HG03175 (cell line): ENCODE results near the gene ANXA6.
A peak's percentile ranks its signal among the peaks of the same experiment; 100 is the strongest.

ENCODE experiments used
- ATAC-seq: cut with Tn5 transposase; IDR thresholded peaks from one replicate; pipeline ENCODE4 v1.9.1; 2021; ENCODE audit warnings: mild to moderate bottlenecking, moderate library complexity; ENCODE audit not compliant: unreplicated experiment

ANXA6 gene

GRCh38 chr5:151106509-151106908 is 51.1 kb downstream of the ANXA6 start:
- ATAC-seq = no peak

GRCh38 chr5:151106043-151106442 is 51.5 kb downstream of the ANXA6 start:
- no peak for ATAC-seq

DNA sequence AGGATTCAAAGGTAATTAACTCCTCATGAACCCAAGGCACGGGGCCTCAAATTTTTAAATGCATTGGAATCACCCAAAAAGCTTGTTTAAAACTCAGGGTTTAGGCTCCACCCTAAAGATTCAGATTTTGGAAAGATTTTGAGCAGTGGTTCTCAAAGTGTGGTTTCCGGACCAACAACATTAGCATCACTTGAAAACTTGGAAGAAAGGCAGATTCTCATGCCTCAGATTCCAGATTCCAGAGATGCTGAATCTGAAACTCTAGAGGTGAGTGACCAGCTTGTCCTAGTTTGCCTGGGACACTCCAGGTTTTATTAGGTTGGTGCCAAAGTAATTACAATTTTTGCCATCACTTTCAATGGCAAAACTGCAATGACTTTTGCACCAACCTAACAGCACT is 52.0 kb downstream of the ANXA6 start:
- no peak for ATAC-seq

DNA sequence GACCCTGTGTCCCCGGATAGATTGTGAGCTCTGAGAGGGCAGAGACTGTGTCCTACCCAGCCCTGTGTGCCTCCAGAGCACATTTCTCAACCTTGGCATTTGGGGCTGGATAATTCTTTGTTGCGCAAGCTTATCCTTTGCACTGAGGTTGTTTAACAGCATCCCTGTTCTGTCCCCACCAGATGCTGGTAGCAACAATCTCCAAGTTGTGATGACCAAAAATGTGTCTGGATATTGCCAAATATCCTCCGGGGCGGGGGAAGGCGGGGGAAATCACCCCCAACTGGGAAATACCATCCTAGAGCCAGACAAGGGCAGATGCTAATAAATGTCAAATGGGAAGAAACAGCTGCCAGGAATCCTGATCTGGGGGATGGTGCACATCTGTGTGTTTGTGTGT is 52.8 kb downstream of the ANXA6 start:
- ATAC-seq = no peak

DNA sequence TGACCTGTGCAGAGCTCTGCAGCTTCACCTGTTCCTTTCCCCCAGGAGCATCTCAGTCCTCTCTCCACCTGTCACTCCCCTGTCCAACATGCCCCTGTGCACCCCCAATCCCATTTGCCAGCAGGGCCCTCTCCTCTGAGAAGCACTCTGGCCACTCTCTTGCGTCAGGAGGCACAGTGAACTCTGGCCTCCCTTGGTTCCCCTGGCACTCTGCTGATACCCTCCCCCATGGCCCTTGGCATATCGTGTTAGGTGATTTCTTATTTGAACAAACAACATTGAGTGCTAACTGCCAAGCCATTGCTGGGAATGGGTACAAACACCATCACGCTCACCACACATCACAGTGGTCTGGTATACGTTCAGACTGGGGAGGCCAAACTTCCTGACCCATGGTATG is 55.8 kb downstream of the ANXA6 start:
- no peak for ATAC-seq

DNA sequence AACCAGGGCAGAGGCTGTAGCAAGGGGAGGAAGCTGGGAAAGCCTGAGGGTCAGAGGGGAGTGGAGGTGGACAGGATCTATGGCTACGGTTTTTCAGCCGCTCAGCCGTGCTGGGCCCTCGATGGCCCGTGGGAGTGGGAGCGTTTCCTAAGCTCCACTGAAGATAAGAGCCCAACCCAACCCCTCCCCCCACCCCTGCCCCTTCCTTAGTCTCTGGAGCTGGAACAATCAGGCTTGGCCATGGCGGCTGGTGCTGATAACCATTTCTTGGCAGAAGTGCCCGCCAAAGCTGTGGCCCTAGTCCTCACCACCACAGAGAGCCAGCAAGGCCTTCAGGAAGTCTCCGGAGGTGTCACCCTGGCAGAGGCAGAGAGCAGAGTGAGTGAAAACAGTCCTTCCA is 56.4 kb downstream of the ANXA6 start:
- no peak for ATAC-seq

GRCh38 chr5:151100681-151101080 is 56.9 kb downstream of the ANXA6 start:
- no peak for ATAC-seq

DNA sequence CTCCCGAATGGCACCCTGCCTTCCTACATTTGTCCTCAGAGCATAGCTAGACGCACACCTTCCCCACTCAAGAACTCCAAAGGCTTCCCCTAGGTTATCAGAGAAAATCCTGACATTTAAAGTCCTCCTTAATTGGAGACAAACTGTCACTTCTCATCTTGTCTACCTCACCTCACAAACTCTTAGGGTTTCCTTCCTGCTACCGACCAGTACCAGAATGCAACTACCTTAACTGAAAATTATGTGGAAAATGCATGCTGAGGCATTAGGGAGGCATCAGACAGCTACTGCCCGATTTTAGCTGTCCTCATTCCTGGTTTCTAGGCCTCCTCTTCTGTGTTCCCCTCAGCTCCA is 58.8 kb downstream of the ANXA6 start:
- no peak for ATAC-seq

GRCh38 chr5:151097820-151098767 is 59.5 kb downstream of the ANXA6 start:
- peak; percentile 56 for ATAC-seq

GRCh38 chr5:151097061-151097460 is 60.5 kb downstream of the ANXA6 start:
- ATAC-seq = no peak

DNA sequence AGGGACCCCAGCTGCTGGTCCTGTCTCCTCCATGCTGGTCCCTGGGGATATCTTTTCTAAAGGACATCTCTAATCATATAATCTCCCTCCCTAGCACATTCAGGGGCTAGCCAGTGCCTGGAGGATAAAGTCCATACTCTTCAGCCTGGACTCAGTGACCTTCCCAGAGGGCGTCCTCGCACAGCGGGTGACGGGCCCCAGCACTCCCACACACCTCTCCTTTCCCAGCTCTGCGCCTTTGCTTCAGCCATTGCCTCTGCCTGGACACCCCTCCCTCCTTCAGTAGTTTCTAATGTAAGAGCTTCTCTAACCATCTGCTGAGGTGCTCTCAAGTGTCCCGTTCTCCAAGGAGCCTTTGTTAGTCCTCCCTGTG is 61.6 kb downstream of the ANXA6 start:
- no peak for ATAC-seq

DNA sequence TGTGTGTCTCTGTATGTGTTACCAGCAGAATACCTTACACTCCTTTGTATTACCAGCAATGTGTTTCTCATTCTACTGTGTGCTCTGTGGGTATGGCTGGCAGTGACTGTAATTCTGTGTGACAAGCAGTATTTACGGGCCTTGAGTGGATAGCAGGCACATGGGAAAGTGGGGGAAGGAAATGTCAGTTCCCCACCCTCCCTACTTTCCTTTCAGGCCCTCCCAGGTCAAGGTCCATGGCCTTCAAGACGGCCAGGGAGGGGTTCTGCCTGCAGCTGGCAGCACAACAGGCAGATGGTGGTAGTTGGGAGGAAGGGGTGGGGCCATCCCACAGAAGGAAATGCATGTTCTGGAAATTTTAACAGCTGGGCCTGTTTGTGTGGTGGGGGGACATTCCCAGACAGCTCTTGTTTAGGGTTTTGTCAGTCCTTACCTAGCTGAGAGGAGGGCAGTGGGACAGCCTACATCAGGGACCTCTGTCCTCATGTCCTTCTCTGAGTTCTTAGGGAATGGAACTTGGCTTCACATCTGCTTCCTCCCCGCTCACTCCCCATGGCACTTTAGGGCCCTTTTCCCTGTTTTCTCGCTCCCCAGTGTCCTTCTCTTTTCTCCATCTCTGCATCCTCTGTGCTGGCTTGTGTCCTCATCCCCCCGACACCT is 62.1 kb downstream of the ANXA6 start:
- ATAC-seq = no peak

- ATAC-seq = no peak
Measured at GRCh38 chr5:151094852-151095245, 62.7 kb downstream of the ANXA6 start.

GRCh38 chr5:151094030-151094851 is 63.3 kb downstream of the ANXA6 start:
- ATAC-seq = peak; percentile 76

GRCh38 chr5:151093476-151093889 is 64.1 kb downstream of the ANXA6 start:
- ATAC-seq = no peak

DNA sequence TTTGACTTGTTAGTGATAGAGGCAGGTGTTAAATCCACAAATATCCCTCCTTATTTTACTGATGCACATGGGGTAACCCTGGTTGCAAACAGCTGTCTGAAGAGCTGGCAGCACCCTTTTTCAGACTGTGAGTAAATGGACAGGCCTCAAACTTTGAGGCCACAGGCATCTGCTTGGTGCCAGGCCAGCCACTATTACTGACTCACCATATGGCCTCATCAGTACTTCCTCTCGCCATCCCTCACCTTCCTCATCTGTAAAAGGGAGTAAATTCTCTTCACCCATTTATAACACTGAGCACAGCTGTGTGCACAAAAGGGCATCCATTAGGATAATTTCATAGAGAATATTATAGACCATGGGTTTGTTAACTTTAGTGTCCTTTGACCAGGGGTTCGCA is 64.8 kb downstream of the ANXA6 start:
- no peak for ATAC-seq

DNA sequence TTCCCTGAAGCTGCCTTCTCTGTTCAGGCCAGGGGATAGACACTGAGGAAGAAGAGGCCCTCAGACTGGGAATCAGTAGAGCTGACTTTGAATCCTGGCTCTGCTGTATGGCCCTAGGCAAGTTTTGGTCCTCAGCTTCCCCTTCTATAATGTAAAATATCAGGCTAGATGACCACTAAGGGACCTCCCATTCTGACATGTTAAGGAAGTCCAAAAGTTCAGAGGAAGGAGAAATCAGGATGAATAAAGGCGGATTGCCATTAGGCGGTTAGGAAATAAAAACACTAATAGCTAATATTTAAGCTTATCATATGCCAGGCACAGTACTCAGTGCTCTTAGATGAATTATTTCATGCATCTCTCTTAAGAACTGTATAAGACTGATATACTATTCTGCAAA is 67.9 kb downstream of the ANXA6 start:
- ATAC-seq = no peak

DNA sequence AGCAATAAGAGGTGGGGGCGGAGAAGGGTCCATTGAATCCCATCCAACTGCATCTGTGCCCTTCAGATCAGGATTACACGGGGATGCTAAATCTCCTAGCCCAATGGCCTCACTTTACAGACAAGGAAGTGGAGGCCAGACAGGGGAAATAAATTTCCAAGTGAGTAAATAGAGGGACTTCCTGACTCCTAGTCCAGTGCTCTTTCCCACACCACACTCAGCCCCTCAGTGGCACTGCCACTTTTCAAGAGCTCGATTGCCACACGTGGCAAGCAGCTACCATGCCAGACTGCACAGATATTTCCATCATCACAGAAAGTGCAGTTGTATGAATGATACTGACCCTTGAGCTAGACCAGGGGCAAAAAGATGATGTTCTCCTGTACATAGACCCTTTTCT is 68.6 kb downstream of the ANXA6 start:
- no peak for ATAC-seq

- ATAC-seq = no peak
Measured at GRCh38 chr5:151087486-151087885, 70.1 kb downstream of the ANXA6 start.

- peak; percentile 72 for ATAC-seq
Measured at GRCh38 chr5:151086905-151087360, 70.6 kb downstream of the ANXA6 start.

DNA sequence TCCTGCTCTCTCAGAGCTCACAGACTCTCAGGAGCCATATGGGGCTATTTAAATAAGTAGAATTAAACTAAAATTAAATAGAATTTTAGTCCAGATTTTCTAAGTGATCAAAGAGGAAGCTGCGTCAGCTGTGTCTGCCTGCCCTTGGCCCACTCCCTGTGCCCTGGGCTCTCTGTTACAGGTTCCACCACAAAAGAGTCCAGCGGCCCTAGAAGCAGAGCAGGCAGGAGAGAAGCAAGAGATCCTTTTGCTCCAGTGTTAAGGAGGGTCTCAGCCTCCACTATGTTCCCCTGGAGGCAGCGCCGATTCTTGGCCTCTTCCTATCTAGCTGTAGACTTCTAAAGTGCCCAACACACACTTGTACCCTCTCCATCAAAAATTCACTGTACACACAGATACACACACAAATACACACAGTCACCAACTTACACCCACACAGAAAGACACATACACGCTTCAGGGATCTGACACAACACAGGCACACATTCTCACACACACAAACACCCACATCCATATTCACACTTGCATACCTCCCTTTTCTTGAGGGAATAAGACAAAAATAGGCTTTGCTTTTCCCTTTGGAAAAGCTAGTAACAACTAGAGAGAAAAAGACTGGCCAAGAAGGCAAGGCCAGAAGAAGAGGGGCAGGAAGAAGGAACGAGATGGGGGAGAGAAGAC is 71.2 kb downstream of the ANXA6 start:
- no peak for ATAC-seq
